ENCODE results near the gene ATP9A.

DNA sequence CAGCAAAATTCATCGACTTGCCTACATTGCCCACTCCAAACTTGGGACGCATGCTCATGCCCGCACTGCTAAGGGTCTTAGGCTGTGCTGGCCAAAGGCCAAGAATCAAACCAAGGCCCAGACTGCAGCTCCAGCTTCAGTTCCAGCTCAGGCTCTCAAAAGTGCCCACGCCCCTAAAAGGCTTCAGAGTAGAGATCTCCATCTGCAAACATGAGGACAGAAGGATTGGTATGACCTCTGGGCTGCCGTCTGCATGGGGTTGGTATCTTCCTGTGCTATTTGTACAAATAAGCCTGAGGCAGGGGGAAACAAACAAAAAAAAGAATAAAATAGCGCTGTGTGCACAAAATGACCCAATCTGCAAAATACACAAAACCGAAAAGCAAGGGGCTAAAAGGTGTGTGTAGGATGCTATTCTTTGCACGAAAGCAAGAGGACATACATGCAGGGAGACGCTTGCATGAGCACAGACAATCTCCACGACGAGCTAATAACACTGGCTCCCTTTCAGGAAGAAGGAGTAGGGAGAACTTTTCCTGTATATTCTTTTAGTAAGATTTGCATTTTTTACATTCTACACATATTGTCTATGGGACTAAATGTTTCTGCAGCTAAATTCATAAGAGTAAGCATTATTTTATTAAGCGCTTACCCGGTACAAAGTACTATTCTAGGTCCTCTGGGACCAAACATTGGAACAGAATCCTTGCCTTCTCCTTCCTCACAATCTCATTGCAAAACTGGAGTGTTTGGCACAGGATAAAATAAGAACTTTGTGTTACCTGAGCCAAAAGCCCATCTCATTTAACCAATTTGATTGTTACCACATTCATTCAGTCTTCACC is 33.1 kb downstream of the ATP9A start:
- TF ChIP-seq, protein P1, sequence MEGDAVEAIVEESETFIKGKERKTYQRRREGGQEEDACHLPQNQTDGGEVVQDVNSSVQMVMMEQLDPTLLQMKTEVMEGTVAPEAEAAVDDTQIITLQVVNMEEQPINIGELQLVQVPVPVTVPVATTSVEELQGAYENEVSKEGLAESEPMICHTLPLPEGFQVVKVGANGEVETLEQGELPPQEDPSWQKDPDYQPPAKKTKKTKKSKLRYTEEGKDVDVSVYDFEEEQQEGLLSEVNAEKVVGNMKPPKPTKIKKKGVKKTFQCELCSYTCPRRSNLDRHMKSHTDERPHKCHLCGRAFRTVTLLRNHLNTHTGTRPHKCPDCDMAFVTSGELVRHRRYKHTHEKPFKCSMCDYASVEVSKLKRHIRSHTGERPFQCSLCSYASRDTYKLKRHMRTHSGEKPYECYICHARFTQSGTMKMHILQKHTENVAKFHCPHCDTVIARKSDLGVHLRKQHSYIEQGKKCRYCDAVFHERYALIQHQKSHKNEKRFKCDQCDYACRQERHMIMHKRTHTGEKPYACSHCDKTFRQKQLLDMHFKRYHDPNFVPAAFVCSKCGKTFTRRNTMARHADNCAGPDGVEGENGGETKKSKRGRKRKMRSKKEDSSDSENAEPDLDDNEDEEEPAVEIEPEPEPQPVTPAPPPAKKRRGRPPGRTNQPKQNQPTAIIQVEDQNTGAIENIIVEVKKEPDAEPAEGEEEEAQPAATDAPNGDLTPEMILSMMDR (IDR thresholded peaks at IDR 0.05), result no peak
- TF ChIP-seq POLR2A (IDR thresholded peaks at IDR 0.05), result no peak
